ENCODE data around the gene CLSTN2. TPM values are rescaled to one million over a fixed set of nuclear protein-coding genes. Genes with fewer than 3 reads are reported as not detected.

CLSTN2 gene
- polyA plus RNA-seq, 4 donors, result under 0.01 to 1.2 (median 0.84) TPM; not detected in 1

- Histone ChIP-seq H3K36me3 (ENCODE audit: control insufficient read depth in 3 of 3, insufficient read depth in 2 of 3, low read depth in 1 of 3, low read length in 3 of 3) (no peaks in the 10 kb centered on the region), H3K4me1 (ENCODE audit: control insufficient read depth in 3 of 3, insufficient read depth in 2 of 3, low read depth in 1 of 3, low read length in 2 of 3) (no peaks in the 10 kb centered on the region), H3K27ac (ENCODE audit: low read depth in 1 of 3, low read length in 2 of 3) (no peak overlapping the region), H3K4me3 (ENCODE audit: low read depth in 1 of 3, low read length in 3 of 3) (no peak overlapping the region), H3K27me3 (ENCODE audit: control insufficient read depth in 3 of 3, insufficient read depth in 3 of 3, low read length in 3 of 3) (no peaks in the 10 kb centered on the region), H3K9me3 (ENCODE audit: control insufficient read depth in 2 of 2, insufficient read depth in 1 of 2, low read depth in 1 of 2, low read length in 1 of 2) (no peaks in the 10 kb centered on the region)
- FAIRE-seq (no peak), DNase-seq (peak in 1 of 2 donors; percentile 29)
- WGBS, 3 donors, result 12 to 28% (median 25%) methylated on average over 5 of the region's 5 CpGs
Measured at GRCh38 chr3:140341203-140341602, 406.2 kb downstream of the CLSTN2 start.

GRCh38 chr3:140341817-140342403, 406.9 kb downstream of the CLSTN2 start:
- H3K27me3 ChIP-seq (ENCODE audit: control insufficient read depth in 3 of 3, insufficient read depth in 3 of 3, low read length in 3 of 3), result no peaks in the 10 kb centered on the region
- no peak overlapping the region for H3K4me3 ChIP-seq (ENCODE audit: low read depth in 1 of 3, low read length in 3 of 3)
- no peaks in the 10 kb centered on the region for H3K4me1 ChIP-seq (ENCODE audit: control insufficient read depth in 3 of 3, insufficient read depth in 2 of 3, low read depth in 1 of 3, low read length in 2 of 3)
- H3K9me3 ChIP-seq (ENCODE audit: control insufficient read depth in 2 of 2, insufficient read depth in 1 of 2, low read depth in 1 of 2, low read length in 1 of 2), result no peaks in the 10 kb centered on the region
- FAIRE-seq, result no peak
- no peaks in the 10 kb centered on the region for H3K36me3 ChIP-seq (ENCODE audit: control insufficient read depth in 3 of 3, insufficient read depth in 2 of 3, low read depth in 1 of 3, low read length in 3 of 3)
- no peak for DNase-seq
- no peak overlapping the region for H3K27ac ChIP-seq (ENCODE audit: low read depth in 1 of 3, low read length in 2 of 3)
- WGBS, 3 donors, result 61 to 74% (median 65%) methylated on average over 5 of the region's 5 CpGs

GRCh38 chr3:140342668-140343067, 407.7 kb downstream of the CLSTN2 start:
- H3K4me3 ChIP-seq (ENCODE audit: low read depth in 1 of 3, low read length in 3 of 3), result no peak overlapping the region
- 31 to 73% (median 42%) methylated on average over 2 of the region's 2 CpGs for WGBS, 3 donors
- H3K4me1 ChIP-seq (ENCODE audit: control insufficient read depth in 3 of 3, insufficient read depth in 2 of 3, low read depth in 1 of 3, low read length in 2 of 3), result no peaks in the 10 kb centered on the region
- DNase-seq, result no peak
- no peaks in the 10 kb centered on the region for H3K9me3 ChIP-seq (ENCODE audit: control insufficient read depth in 2 of 2, insufficient read depth in 1 of 2, low read depth in 1 of 2, low read length in 1 of 2)
- no peak overlapping the region for H3K27ac ChIP-seq (ENCODE audit: low read depth in 1 of 3, low read length in 2 of 3)
- H3K27me3 ChIP-seq (ENCODE audit: control insufficient read depth in 3 of 3, insufficient read depth in 3 of 3, low read length in 3 of 3), result no peaks in the 10 kb centered on the region
- no peak for FAIRE-seq
- no peaks in the 10 kb centered on the region for H3K36me3 ChIP-seq (ENCODE audit: control insufficient read depth in 3 of 3, insufficient read depth in 2 of 3, low read depth in 1 of 3, low read length in 3 of 3)

GRCh38 chr3:140343211-140344081, 408.5 kb downstream of the CLSTN2 start:
- Histone ChIP-seq H3K4me3 (ENCODE audit: low read depth in 1 of 3, low read length in 3 of 3) (no peak overlapping the region), H3K9me3 (ENCODE audit: control insufficient read depth in 2 of 2, insufficient read depth in 1 of 2, low read depth in 1 of 2, low read length in 1 of 2) (no peaks in the 10 kb centered on the region), H3K36me3 (ENCODE audit: control insufficient read depth in 3 of 3, insufficient read depth in 2 of 3, low read depth in 1 of 3, low read length in 3 of 3) (no peaks in the 10 kb centered on the region), H3K4me1 (ENCODE audit: control insufficient read depth in 3 of 3, insufficient read depth in 2 of 3, low read depth in 1 of 3, low read length in 2 of 3) (no peaks in the 10 kb centered on the region), H3K27me3 (ENCODE audit: control insufficient read depth in 3 of 3, insufficient read depth in 3 of 3, low read length in 3 of 3) (no peaks in the 10 kb centered on the region), H3K27ac (ENCODE audit: low read depth in 1 of 3, low read length in 2 of 3) (no peak overlapping the region)
- DNase-seq, result no peak
- no peak for FAIRE-seq
- 80 to 87% (median 82%) methylated on average over 8 of the region's 8 CpGs for WGBS, 3 donors

- Histone ChIP-seq H3K27me3 (ENCODE audit: control insufficient read depth in 3 of 3, insufficient read depth in 3 of 3, low read length in 3 of 3) (no peaks in the 10 kb centered on the region), H3K36me3 (ENCODE audit: control insufficient read depth in 3 of 3, insufficient read depth in 2 of 3, low read depth in 1 of 3, low read length in 3 of 3) (no peaks in the 10 kb centered on the region), H3K9me3 (ENCODE audit: control insufficient read depth in 2 of 2, insufficient read depth in 1 of 2, low read depth in 1 of 2, low read length in 1 of 2) (no peaks in the 10 kb centered on the region), H3K4me3 (ENCODE audit: low read depth in 1 of 3, low read length in 3 of 3) (no peak overlapping the region), H3K27ac (ENCODE audit: low read depth in 1 of 3, low read length in 2 of 3) (no peak overlapping the region), H3K4me1 (ENCODE audit: control insufficient read depth in 3 of 3, insufficient read depth in 2 of 3, low read depth in 1 of 3, low read length in 2 of 3) (no peaks in the 10 kb centered on the region)
- WGBS, 3 donors, result 75 to 84% (median 79%) methylated on average over 5 of the region's 5 CpGs
- DNase-seq, result no peak
- no peak for FAIRE-seq
Measured at GRCh38 chr3:140344082-140344454, 409.1 kb downstream of the CLSTN2 start.

- Histone ChIP-seq H3K4me3 (ENCODE audit: low read depth in 1 of 3, low read length in 3 of 3) (no peak overlapping the region), H3K27ac (ENCODE audit: low read depth in 1 of 3, low read length in 2 of 3) (no peak overlapping the region), H3K4me1 (ENCODE audit: control insufficient read depth in 3 of 3, insufficient read depth in 2 of 3, low read depth in 1 of 3, low read length in 2 of 3) (no peaks in the 10 kb centered on the region), H3K27me3 (ENCODE audit: control insufficient read depth in 3 of 3, insufficient read depth in 3 of 3, low read length in 3 of 3) (no peaks in the 10 kb centered on the region), H3K36me3 (ENCODE audit: control insufficient read depth in 3 of 3, insufficient read depth in 2 of 3, low read depth in 1 of 3, low read length in 3 of 3) (no peaks in the 10 kb centered on the region), H3K9me3 (ENCODE audit: control insufficient read depth in 2 of 2, insufficient read depth in 1 of 2, low read depth in 1 of 2, low read length in 1 of 2) (no peaks in the 10 kb centered on the region)
- 73 to 83% (median 80%) methylated on average over 5 of the region's 5 CpGs for WGBS, 3 donors
- no peak for FAIRE-seq
- DNase-seq, result no peak
Measured at GRCh38 chr3:140344601-140345205, 409.7 kb downstream of the CLSTN2 start.

GRCh38 chr3:140347151-140347550, 412.2 kb downstream of the CLSTN2 start:
- Histone ChIP-seq H3K27me3 (ENCODE audit: control insufficient read depth in 3 of 3, insufficient read depth in 3 of 3, low read length in 3 of 3) (no peaks in the 10 kb centered on the region), H3K36me3 (ENCODE audit: control insufficient read depth in 3 of 3, insufficient read depth in 2 of 3, low read depth in 1 of 3, low read length in 3 of 3) (no peaks in the 10 kb centered on the region), H3K9me3 (ENCODE audit: control insufficient read depth in 2 of 2, insufficient read depth in 1 of 2, low read depth in 1 of 2, low read length in 1 of 2) (no peaks in the 10 kb centered on the region), H3K4me1 (ENCODE audit: control insufficient read depth in 3 of 3, insufficient read depth in 2 of 3, low read depth in 1 of 3, low read length in 2 of 3) (no peaks in the 10 kb centered on the region), H3K4me3 (ENCODE audit: low read depth in 1 of 3, low read length in 3 of 3) (no peak overlapping the region), H3K27ac (ENCODE audit: low read depth in 1 of 3, low read length in 2 of 3) (no peak overlapping the region)
- no peak for DNase-seq
- FAIRE-seq, result no peak

- FAIRE-seq, result no peak
- Histone ChIP-seq H3K27me3 (ENCODE audit: control insufficient read depth in 3 of 3, insufficient read depth in 3 of 3, low read length in 3 of 3) (no peaks in the 10 kb centered on the region), H3K27ac (ENCODE audit: low read depth in 1 of 3, low read length in 2 of 3) (no peak overlapping the region), H3K36me3 (ENCODE audit: control insufficient read depth in 3 of 3, insufficient read depth in 2 of 3, low read depth in 1 of 3, low read length in 3 of 3) (no peaks in the 10 kb centered on the region), H3K9me3 (ENCODE audit: control insufficient read depth in 2 of 2, insufficient read depth in 1 of 2, low read depth in 1 of 2, low read length in 1 of 2) (no peaks in the 10 kb centered on the region), H3K4me3 (ENCODE audit: low read depth in 1 of 3, low read length in 3 of 3) (no peak overlapping the region), H3K4me1 (ENCODE audit: control insufficient read depth in 3 of 3, insufficient read depth in 2 of 3, low read depth in 1 of 3, low read length in 2 of 3) (no peaks in the 10 kb centered on the region)
- peak in 1 of 2 donors; percentile 11 for DNase-seq
- WGBS, 3 donors, result 47 to 73% (median 52%) methylated on average over 4 of the region's 4 CpGs
Measured at GRCh38 chr3:140349938-140350337, 415.0 kb downstream of the CLSTN2 start.
